HepG2 (cell line): ENCODE results near the gene TP53TG5.

ENCODE experiments used
- RFXAP ChIP-seq: sonication (generic); formaldehyde crosslinking; IDR thresholded peaks from 2 replicates; pipeline ENCODE4 v1.4.0; 2020; ENCODE audit warnings: missing genetic modification reagents, borderline replicate concordance
- TF ChIP-seq, protein P1 (sequence below): fragments of 450-650 bp; IDR thresholded peaks from 2 replicates; pipeline ENCODE4 v1.6.1; 2017; ENCODE audit warnings: mild to moderate bottlenecking

DNA sequence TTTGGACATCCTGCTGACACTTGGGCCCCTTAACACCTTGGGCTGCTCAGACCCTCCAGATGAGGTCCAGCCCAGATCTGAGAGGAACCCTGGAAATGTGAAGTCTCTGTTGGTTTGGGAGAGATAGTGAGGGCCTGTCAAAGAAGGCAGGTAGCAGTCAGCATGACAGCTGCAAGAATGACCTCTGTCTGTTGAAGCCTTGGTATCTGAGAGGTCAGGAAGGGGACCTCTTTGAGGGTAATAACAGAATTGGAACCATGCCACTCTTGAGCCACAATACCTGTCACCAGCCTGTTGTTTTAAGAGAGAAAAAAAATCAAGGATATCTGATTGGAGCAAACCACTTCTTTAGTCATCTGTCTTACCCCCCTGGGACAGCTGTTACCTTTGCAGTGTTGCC, 11.0 kb downstream of the TP53TG5 start:
- TF ChIP-seq RFXAP: no peak
- TF ChIP-seq, protein P1, sequence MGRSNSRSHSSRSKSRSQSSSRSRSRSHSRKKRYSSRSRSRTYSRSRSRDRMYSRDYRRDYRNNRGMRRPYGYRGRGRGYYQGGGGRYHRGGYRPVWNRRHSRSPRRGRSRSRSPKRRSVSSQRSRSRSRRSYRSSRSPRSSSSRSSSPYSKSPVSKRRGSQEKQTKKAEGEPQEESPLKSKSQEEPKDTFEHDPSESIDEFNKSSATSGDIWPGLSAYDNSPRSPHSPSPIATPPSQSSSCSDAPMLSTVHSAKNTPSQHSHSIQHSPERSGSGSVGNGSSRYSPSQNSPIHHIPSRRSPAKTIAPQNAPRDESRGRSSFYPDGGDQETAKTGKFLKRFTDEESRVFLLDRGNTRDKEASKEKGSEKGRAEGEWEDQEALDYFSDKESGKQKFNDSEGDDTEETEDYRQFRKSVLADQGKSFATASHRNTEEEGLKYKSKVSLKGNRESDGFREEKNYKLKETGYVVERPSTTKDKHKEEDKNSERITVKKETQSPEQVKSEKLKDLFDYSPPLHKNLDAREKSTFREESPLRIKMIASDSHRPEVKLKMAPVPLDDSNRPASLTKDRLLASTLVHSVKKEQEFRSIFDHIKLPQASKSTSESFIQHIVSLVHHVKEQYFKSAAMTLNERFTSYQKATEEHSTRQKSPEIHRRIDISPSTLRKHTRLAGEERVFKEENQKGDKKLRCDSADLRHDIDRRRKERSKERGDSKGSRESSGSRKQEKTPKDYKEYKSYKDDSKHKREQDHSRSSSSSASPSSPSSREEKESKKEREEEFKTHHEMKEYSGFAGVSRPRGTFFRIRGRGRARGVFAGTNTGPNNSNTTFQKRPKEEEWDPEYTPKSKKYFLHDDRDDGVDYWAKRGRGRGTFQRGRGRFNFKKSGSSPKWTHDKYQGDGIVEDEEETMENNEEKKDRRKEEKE: no peak
